ENCODE measurements around the gene FBXO17.

DNA sequence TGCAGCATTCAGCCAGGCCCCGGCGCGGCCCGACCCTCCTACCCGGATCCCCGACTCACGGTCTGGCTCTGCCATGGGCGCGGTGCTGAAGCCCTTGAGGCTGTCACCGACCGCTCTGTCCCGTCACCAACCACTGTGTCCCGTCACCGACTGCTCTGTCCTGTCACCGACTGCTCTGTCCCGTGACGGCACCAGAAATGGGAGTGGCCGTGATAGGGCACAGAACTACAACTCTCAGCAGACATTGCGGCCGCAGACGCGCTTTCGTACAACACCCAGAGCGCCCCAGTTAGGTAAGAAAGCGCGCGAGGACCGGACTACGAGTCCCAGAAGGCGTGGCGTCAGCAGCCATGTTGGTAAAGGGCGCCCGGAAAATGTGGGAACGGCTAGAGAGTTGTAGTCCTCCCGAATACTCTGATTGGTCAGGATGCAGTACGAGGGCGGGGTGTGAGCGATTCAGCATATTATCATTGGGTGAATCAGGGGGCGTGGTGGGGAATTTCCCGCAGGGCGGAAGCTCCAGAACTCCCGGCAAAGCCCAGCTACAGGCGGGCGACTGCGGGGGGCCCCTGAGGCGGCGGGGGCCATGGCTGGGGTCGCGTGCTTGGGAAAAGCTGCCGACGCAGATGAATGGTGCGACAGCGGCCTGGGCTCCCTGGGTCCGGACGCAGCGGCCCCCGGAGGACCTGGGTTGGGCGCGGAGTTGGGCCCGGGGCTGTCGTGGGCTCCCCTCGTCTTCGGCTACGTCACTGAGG, 75.9 kb downstream of the FBXO17 start, which contains the start of the genes NFKBIB and SIRT2:
- TF ChIP-seq, protein P1, sequence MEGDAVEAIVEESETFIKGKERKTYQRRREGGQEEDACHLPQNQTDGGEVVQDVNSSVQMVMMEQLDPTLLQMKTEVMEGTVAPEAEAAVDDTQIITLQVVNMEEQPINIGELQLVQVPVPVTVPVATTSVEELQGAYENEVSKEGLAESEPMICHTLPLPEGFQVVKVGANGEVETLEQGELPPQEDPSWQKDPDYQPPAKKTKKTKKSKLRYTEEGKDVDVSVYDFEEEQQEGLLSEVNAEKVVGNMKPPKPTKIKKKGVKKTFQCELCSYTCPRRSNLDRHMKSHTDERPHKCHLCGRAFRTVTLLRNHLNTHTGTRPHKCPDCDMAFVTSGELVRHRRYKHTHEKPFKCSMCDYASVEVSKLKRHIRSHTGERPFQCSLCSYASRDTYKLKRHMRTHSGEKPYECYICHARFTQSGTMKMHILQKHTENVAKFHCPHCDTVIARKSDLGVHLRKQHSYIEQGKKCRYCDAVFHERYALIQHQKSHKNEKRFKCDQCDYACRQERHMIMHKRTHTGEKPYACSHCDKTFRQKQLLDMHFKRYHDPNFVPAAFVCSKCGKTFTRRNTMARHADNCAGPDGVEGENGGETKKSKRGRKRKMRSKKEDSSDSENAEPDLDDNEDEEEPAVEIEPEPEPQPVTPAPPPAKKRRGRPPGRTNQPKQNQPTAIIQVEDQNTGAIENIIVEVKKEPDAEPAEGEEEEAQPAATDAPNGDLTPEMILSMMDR (conservative IDR thresholded peaks at IDR 0.05; ENCODE audit: low read length) = no peak
- no peak for TF ChIP-seq EZH2phosphoT487 (IDR thresholded peaks at IDR 0.05; ENCODE audit: borderline replicate concordance)
